Esophagus muscularis mucosa (tissue), 4 donors: ENCODE data around the gene LUC7L. TPM values are rescaled to one million over a fixed set of nuclear protein-coding genes. Genes with fewer than 3 reads are reported as not detected.
"Not testable (repeated sequence)": the region's sequence is repeated elsewhere in the genome, so short reads cannot be mapped to it uniquely, and the experiment has no call there.

Source experiments
- DNase-seq: peaks from one replicate; pipeline ENCODE4 v3.0.0-alpha.2; 2017; ENCODE audit errors: extremely low spot score
- H3K27ac ChIP-seq, 4 donors: fragments of 200-600 bp; sonication (generic); replicated peaks in 1 of 4; 1 replicate in 3 of 4; 2 replicates in 1 of 4; pipeline ENCODE4 v1.5.1; 2016 to 2019; ENCODE audit warnings: mild to moderate bottlenecking in 1 of 4
- H3K27me3 ChIP-seq, 4 donors: fragments of 200-600 bp; sonication (generic); one replicate each; pipeline versions ENCODE4 v1.5.1 to v1.6.0; 2016 to 2019
- H3K36me3 ChIP-seq, 4 donors: fragments of 200-600 bp; sonication (generic); one replicate each; pipeline ENCODE4 v1.5.1; 2016 to 2019
- H3K4me1 ChIP-seq, 4 donors: fragments of 200-600 bp; sonication (generic); one replicate each; pipeline ENCODE4 v1.5.1; 2016 to 2019
- H3K4me3 ChIP-seq, 4 donors: fragments of 200-600 bp; sonication (generic); 1 replicate in 2 of 4; 2 replicates in 2 of 4; pipeline ENCODE4 v1.5.1; 2016 to 2019; ENCODE audit warnings: mild to moderate bottlenecking in 4 of 4, moderate library complexity in 1 of 4
- H3K9me3 ChIP-seq, 4 donors: fragments of 200-600 bp; sonication (generic); 1 replicate in 3 of 4; 2 replicates in 1 of 4; pipeline ENCODE4 v1.5.1; 2016 to 2019
- EP300 ChIP-seq: sonication (generic); formaldehyde crosslinking; IDR thresholded peaks from one replicate; pipeline ENCODE4 v1.6.1; 2017; ENCODE audit warnings: antibody characterized with exemption
- POLR2A ChIP-seq: fragments of 450-650 bp; IDR thresholded peaks from one replicate; pipeline ENCODE4 v1.6.1; 2017; ENCODE audit warnings: antibody characterized with exemption, moderate library complexity, mild to moderate bottlenecking, low read depth
- POLR2AphosphoS5 ChIP-seq, 2 donors: sonication (generic); formaldehyde crosslinking; IDR thresholded peaks; one replicate each; pipeline ENCODE4 v1.6.1; 2017; ENCODE audit warnings: antibody characterized with exemption in 2 of 2
- WGBS: methylation state at CpG from one replicate; pipeline ENCODE4 v1.1.5; 2018; 5-methylcytosine and 5-hydroxymethylcytosine counted together
- intact Hi-C: fragments of 100-400 bp; cut with DNase I; formaldehyde crosslinking; loops from one replicate; pipeline ENCODE4 v1.15.1; 2023
- total RNA-seq, 4 donors: library from RNA; depleted of rRNA; stranded (reverse); fragments of >200 nt; gene quantifications; one replicate each; pipeline versions ENCODE4 v1.1.0 to v1.2.1, GENCODE V29; 2016
- TF ChIP-seq, protein P1 (sequence below), 3 experiments: fragments of 200-600 bp in 2 of 3; fragments of 450-650 bp in 1 of 3; sonication (generic) in 2 of 3; IDR thresholded peaks; one replicate each; pipeline ENCODE4 v1.5.1; 2017 to 2019; ENCODE audit warnings: antibody characterized with exemption in 3 of 3, mild to moderate bottlenecking in 2 of 3, moderate library complexity in 1 of 3

The LUC7L gene
- total RNA-seq, 4 donors from 2014 or later, result 34.8 to 60.6 (median 50.2) TPM

DNA sequence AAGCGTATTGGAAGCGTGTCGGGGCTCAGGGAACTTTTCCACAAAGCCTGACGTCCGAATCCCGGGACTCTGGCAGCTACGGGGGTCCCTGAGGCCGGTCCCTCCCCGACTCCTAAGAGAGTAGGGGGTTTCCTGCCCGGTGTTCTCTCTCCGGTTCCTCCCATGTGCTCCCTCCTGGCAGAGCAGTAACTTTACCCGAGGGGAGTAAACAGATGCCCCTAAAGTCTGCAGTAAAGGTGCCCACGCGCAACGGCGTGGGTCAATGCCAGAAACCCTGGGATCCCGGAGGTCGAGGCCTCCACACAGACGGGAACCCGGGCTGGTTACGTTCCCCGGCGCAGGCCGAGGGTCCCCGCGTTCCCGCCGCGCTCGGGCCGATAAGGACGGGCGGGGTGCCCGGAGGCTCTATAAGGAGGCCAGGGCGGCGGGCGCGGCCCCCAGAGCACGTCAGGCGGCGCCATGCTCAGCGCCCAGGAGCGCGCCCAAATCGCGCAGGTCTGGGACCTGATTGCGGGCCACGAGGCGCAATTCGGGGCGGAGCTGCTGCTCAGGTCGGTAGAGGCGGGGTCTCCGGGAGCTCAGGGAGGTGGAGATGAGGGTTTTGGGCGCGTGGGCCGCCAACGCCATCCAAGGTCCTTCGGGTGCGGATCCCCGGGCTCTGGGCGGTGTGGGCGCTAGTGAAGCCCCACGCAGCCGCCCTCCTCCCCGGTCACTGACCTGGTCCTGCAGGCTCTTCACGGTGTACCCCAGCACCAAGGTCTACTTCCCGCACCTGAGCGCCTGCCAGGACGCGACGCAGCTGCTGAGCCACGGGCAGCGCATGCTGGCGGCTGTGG, 63.5 kb downstream of the LUC7L start, which contains the start of gene HBM:
Gene HBM (plus strand): TSS at position 440 of the 836 bp plus-strand sequence. CDS start 20 bp downstream, at position 460.
- no peaks in the 10 kb centered on the region for H3K9me3 ChIP-seq
- peak within 1 kb of the TSS in 3 of 4 donors; percentile 17 to 31 (median 25) for H3K4me3 ChIP-seq
- DNase-seq, result no peak
- TF ChIP-seq, protein P1, sequence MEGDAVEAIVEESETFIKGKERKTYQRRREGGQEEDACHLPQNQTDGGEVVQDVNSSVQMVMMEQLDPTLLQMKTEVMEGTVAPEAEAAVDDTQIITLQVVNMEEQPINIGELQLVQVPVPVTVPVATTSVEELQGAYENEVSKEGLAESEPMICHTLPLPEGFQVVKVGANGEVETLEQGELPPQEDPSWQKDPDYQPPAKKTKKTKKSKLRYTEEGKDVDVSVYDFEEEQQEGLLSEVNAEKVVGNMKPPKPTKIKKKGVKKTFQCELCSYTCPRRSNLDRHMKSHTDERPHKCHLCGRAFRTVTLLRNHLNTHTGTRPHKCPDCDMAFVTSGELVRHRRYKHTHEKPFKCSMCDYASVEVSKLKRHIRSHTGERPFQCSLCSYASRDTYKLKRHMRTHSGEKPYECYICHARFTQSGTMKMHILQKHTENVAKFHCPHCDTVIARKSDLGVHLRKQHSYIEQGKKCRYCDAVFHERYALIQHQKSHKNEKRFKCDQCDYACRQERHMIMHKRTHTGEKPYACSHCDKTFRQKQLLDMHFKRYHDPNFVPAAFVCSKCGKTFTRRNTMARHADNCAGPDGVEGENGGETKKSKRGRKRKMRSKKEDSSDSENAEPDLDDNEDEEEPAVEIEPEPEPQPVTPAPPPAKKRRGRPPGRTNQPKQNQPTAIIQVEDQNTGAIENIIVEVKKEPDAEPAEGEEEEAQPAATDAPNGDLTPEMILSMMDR (IDR thresholded peaks at IDR 0.05), result no peak
- peaks cover 10 to 89% (median 47%) of the 10 kb centered on the region in 4 donors for H3K27me3 ChIP-seq
- H3K36me3 ChIP-seq, result no peaks in the 10 kb centered on the region
- H3K4me1 ChIP-seq, result peaks cover 19 to 21% (median 20%) of the 10 kb centered on the region in 4 donors
- intact Hi-C loops, result no loop called here
- 5% methylated on average over 23 of the region's 75 CpGs for WGBS
- no peak within 1 kb of the TSS for H3K27ac ChIP-seq

DNA sequence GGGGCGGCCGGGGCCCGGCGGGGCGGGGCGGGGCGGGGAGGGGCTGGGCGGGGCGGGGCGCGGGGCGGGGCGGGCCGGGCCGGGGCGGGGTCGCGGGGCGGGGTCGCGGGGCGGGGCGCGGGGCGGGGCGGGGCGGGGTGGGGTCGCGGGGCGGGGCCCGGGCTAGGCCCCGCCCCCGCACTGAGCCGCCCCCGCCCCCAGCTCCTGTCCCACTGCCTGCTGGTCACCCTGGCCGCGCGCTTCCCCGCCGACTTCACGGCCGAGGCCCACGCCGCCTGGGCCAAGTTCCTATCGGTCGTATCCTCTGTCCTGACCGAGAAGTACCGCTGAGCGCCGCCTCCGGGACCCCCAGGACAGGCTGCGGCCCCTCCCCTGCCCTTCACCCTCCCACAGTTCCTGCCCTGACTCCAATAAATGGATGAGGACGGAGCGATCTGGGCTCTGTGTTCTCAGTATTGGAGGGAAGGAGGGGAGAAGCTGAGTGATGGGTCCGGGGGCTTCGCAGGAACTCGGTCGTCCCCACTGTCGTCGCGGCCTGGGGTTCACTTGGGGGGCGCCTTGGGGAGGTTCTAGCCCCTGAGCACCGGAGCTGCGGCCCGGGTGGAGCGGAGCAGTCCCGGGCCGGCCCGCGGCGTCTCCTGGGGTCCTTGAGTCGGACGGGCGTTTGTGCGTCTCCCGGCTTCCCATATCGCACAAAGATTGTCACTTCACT, 64.3 kb downstream of the LUC7L start:
- H3K9me3 ChIP-seq, result no peaks in the 10 kb centered on the region
- peak overlapping the region in 3 of 4 donors; percentile 17 to 30 (median 25) for H3K4me3 ChIP-seq
- no peak overlapping the region for H3K27ac ChIP-seq
- H3K27me3 ChIP-seq, result peaks cover 10 to 87% (median 43%) of the 10 kb centered on the region in 4 donors
- peaks cover 19 to 21% (median 20%) of the 10 kb centered on the region in 4 donors for H3K4me1 ChIP-seq
- no peak for DNase-seq
- intact Hi-C loops, result no loop called here
- H3K36me3 ChIP-seq, result no peaks in the 10 kb centered on the region
- WGBS, result no CpG with 5 or more reads among the region's 77 CpGs
- TF ChIP-seq, protein P1 (IDR thresholded peaks at IDR 0.05), result no peak
- TF ChIP-seq POLR2AphosphoS5 (IDR thresholded peaks at IDR 0.05) (no peak), EP300 (no peak), POLR2A (no peak)

DNA sequence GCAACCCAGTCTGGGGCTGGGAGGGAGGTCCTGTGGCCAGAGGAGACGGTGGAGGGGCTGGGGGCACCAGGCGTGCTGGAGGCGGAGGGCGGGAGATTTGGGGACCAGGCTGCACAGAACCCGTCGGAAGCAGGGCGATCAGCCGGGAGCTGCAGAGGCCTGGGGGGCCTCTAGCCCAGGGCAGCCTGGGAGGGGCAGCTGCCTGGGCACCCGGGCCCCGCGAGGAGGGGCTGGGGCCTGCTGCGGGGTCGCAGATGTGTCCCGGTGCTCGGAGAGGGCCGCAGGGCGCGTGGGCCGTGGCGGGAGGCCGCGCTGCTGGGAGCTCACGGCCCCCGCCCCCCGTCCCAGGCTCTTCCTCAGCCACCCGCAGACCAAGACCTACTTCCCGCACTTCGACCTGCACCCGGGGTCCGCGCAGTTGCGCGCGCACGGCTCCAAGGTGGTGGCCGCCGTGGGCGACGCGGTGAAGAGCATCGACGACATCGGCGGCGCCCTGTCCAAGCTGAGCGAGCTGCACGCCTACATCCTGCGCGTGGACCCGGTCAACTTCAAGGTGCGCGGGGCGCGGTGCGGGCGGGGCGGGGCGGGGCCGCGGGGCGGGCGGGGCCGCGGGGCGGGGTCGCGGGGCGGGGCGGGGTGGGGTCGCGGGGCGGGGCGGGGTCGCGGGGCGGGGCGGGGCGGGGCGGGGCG, 65.0 kb downstream of the LUC7L start:
- H3K9me3 ChIP-seq, intact Hi-C loops, DNase-seq, H3K4me3 ChIP-seq, H3K27ac ChIP-seq, H3K36me3 ChIP-seq: not testable (repeated sequence)
- H3K4me1 ChIP-seq, result peaks cover 19 to 21% (median 20%) of the 10 kb centered on the region in 4 donors
- no CpG with 5 or more reads among the region's 80 CpGs for WGBS
- peaks cover 10 to 84% (median 43%) of the 10 kb centered on the region in 4 donors for H3K27me3 ChIP-seq

DNA sequence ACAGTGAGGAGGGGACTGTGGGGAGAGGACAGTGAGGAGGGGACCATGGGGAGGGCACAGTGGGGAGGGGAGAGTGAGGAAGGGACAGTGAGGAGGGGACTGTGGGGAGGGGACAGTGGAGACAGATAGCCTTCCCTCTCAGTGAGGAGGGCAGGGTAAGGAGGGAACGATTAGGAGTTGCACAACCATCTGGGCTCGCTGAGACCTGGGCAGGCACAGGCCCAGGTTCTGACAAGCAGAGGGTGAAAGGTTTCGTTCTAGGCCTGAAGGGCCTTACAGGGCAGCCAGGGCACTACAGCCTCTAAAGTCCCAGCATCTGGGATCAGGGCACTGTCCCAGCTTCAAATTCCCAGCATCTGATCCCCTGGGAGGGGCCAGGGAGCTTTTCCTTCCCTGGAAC, 65.6 kb downstream of the LUC7L start:
- DNase-seq, H3K27ac ChIP-seq, intact Hi-C loops, H3K36me3 ChIP-seq, H3K9me3 ChIP-seq, H3K4me3 ChIP-seq: not testable (repeated sequence)
- Histone ChIP-seq H3K4me1 (peaks cover 19 to 21% (median 20%) of the 10 kb centered on the region in 4 donors), H3K27me3 (peaks cover 10 to 84% (median 37%) of the 10 kb centered on the region in 4 donors)
- WGBS, result 29% methylated on average over 3 of the region's 3 CpGs

DNA sequence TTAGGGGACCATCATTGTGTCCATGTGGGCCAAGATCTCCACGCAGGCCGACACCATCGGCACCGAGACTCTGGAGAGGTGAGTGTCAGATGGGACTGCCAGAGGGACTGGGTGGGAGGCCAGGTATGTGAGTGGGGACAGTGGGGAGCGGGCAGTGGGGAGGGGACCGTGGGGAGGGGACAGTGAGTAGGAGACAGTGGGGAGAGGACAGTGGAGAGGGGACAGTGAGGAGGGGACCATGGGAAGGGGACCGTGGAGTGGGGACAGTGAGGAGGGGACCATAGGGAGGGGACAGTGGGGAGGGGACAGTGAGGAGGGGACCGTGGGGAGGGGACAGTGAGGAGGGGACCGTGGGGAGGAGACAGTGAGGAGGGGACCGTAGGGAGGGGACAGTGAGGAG, 66.1 kb downstream of the LUC7L start:
- DNase-seq, H3K4me3 ChIP-seq, intact Hi-C loops, H3K36me3 ChIP-seq, H3K9me3 ChIP-seq, H3K27ac ChIP-seq: not testable (repeated sequence)
- Histone ChIP-seq H3K4me1 (peaks cover 19 to 21% (median 20%) of the 10 kb centered on the region in 4 donors), H3K27me3 (peaks cover 10 to 83% (median 32%) of the 10 kb centered on the region in 4 donors)
- 78% methylated on average over 10 of the region's 10 CpGs for WGBS
